ENCODE measurements around the gene TEX2.

DNA sequence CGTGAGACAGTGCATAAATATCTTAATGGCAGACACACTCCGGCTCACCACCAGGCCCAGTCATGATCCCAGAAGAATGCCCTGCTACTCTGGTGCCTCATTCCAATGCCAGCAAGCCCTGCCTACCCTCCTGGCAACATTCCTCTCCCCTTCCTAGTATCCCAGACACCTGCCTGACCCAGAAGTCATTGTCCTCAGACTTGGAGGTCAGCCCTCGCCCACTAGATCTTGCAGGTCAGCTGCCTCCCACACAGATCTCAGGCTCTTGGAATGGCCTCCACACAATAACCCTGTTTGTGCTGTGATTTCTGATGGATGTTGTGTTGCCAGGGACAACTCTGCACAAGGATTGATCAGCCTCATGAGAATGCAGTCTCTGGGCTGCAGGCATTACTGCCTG is 1.8 kb upstream of the TEX2 start:
- TF ChIP-seq, protein P1, sequence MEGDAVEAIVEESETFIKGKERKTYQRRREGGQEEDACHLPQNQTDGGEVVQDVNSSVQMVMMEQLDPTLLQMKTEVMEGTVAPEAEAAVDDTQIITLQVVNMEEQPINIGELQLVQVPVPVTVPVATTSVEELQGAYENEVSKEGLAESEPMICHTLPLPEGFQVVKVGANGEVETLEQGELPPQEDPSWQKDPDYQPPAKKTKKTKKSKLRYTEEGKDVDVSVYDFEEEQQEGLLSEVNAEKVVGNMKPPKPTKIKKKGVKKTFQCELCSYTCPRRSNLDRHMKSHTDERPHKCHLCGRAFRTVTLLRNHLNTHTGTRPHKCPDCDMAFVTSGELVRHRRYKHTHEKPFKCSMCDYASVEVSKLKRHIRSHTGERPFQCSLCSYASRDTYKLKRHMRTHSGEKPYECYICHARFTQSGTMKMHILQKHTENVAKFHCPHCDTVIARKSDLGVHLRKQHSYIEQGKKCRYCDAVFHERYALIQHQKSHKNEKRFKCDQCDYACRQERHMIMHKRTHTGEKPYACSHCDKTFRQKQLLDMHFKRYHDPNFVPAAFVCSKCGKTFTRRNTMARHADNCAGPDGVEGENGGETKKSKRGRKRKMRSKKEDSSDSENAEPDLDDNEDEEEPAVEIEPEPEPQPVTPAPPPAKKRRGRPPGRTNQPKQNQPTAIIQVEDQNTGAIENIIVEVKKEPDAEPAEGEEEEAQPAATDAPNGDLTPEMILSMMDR (optimal IDR thresholded peaks at IDR 0.05 in 1 of 3, IDR thresholded peaks at IDR 0.05 in 1 of 3, conservative IDR thresholded peaks at IDR 0.05 in 1 of 3; ENCODE audit: extremely low read depth in 1 of 3, insufficient read depth in 2 of 3, low read length in 3 of 3): no peak
- no peak for TF ChIP-seq EZH2 (IDR thresholded peaks at IDR 0.05; ENCODE audit: low read length)

All from keratinocyte (primary cell).